ENCODE results near the gene TCF7L2.

TCF7L2 gene

GRCh38 chr10:113024930-113025329, 74.9 kb downstream of the TCF7L2 start:
- no peak for DNase-seq (ENCODE audit: low read depth)

GRCh38 chr10:113025487-113025886, 75.4 kb downstream of the TCF7L2 start:
- no peak for DNase-seq (ENCODE audit: low read depth)

GRCh38 chr10:113026679-113027078, 76.6 kb downstream of the TCF7L2 start:
- peak; percentile 47 for DNase-seq (ENCODE audit: low read depth)

- DNase-seq (ENCODE audit: low read depth): no peak
Observed at GRCh38 chr10:113027230-113027573, 77.2 kb downstream of the TCF7L2 start.

GRCh38 chr10:113027574-113028455, 77.8 kb downstream of the TCF7L2 start:
- DNase-seq (ENCODE audit: low read depth): peak; percentile 66

- DNase-seq (ENCODE audit: low read depth): no peak
Observed at GRCh38 chr10:113028456-113029440, 78.7 kb downstream of the TCF7L2 start.

GRCh38 chr10:113030453-113030852, 80.4 kb downstream of the TCF7L2 start:
- DNase-seq (ENCODE audit: low read depth): no peak

- DNase-seq (ENCODE audit: low read depth): no peak
Observed at GRCh38 chr10:113031147-113031546, 81.1 kb downstream of the TCF7L2 start.

GRCh38 chr10:113033991-113034390, 83.9 kb downstream of the TCF7L2 start:
- DNase-seq (ENCODE audit: low read depth): no peak

GRCh38 chr10:113035732-113036312, 85.8 kb downstream of the TCF7L2 start:
- no peak for DNase-seq (ENCODE audit: low read depth)

GRCh38 chr10:113036619-113037018, 86.6 kb downstream of the TCF7L2 start:
- DNase-seq (ENCODE audit: low read depth): no peak

- peak; percentile 38 for DNase-seq (ENCODE audit: low read depth)
Observed at GRCh38 chr10:113037218-113037617, 87.2 kb downstream of the TCF7L2 start.

GRCh38 chr10:113038183-113038582, 88.1 kb downstream of the TCF7L2 start:
- DNase-seq (ENCODE audit: low read depth): no peak

GRCh38 chr10:113038985-113039384, 88.9 kb downstream of the TCF7L2 start:
- no peak for DNase-seq (ENCODE audit: low read depth)

- no peak for DNase-seq (ENCODE audit: low read depth)
Observed at GRCh38 chr10:113041324-113041723, 91.3 kb downstream of the TCF7L2 start.

- peak; percentile 22 for DNase-seq (ENCODE audit: low read depth)
Observed at GRCh38 chr10:113041841-113042750, 92.0 kb downstream of the TCF7L2 start.

GRCh38 chr10:113042868-113043267, 92.8 kb downstream of the TCF7L2 start:
- peak; percentile 35 for DNase-seq (ENCODE audit: low read depth)

- no peak for DNase-seq (ENCODE audit: low read depth)
Observed at GRCh38 chr10:113044016-113044755, 94.1 kb downstream of the TCF7L2 start.

- DNase-seq (ENCODE audit: low read depth): peak; percentile 75
Observed at GRCh38 chr10:113045147-113046055, 95.4 kb downstream of the TCF7L2 start.

GRCh38 chr10:113047151-113047550, 97.1 kb downstream of the TCF7L2 start:
- no peak for DNase-seq (ENCODE audit: low read depth)
